ENCODE results near the gene TMEM236. TPM values are rescaled to one million over a fixed set of nuclear protein-coding genes. Genes with fewer than 3 reads are reported as not detected.

TMEM236 gene
- total and polyA plus RNA-seq, 2 donors (not counting 3 experiments of a cell fraction or from before 2014, with no cell fraction given) = 0.24 to 0.29 TPM

- H2AFZ ChIP-seq (ENCODE audit: low read depth, low read length) = peak overlapping the region; percentile 3
- no peaks in the 10 kb centered on the region for H3K27me3 ChIP-seq (ENCODE audit: control insufficient read depth in 2 of 2, insufficient read depth in 2 of 2, low read length in 2 of 2)
- H3K27ac ChIP-seq (ENCODE audit: insufficient read depth, low read depth, low read length) = peak overlapping the region; percentile 35
- peak overlapping the region; percentile 65 for H3K4me2 ChIP-seq (ENCODE audit: insufficient read depth, low read length)
- TF ChIP-seq FOS (IDR thresholded peaks at IDR 0.05; ENCODE audit: borderline replicate concordance, insufficient read depth, low read length) (peak; percentile 44), MYC (IDR thresholded peaks at IDR 0.05; ENCODE audit: low read depth, low read length) (no peak), POLR2AphosphoS5 (IDR thresholded peaks at IDR 0.05; ENCODE audit: insufficient read depth, low read depth, low read length) (peak; percentile 83), EZH2 (IDR thresholded peaks at IDR 0.05; ENCODE audit: borderline replicate concordance, low read depth, low read length, severe bottlenecking) (no peak), JUN (IDR thresholded peaks at IDR 0.05; ENCODE audit: borderline replicate concordance, insufficient read depth, insufficient read length, low read depth) (peak; percentile 76), GATA2 (IDR thresholded peaks at IDR 0.05; ENCODE audit: insufficient read depth, insufficient read length, low read depth, low read length) (peak; percentile 75), MAX (IDR thresholded peaks at IDR 0.05; ENCODE audit: insufficient read depth, insufficient read length) (no peak), POLR2A (IDR thresholded peaks at IDR 0.05; ENCODE audit: low read depth, low read length) (peak; percentile 76), CTCF (IDR thresholded peaks at IDR 0.05; ENCODE audit: extremely low read depth in 1 of 2, insufficient read depth in 1 of 2, low read depth in 1 of 2, low read length in 2 of 2) (no peak)
- peaks cover 31% of the 10 kb centered on the region for H3K4me1 ChIP-seq (ENCODE audit: control insufficient read depth, extremely low read depth, insufficient read depth, low read length)
- peak; percentile 99 for FAIRE-seq
- H3K9me3 ChIP-seq (replicated peaks; ENCODE audit: control insufficient read depth, insufficient read depth, low read length) = no peaks in the 10 kb centered on the region
- no peak overlapping the region for H3K9ac ChIP-seq (replicated peaks; ENCODE audit: extremely low read depth, insufficient read depth, low read length)
- no peak overlapping the region for H3K4me3 ChIP-seq (replicated peaks in 1 of 3; ENCODE audit: insufficient read depth in 1 of 3, low read depth in 1 of 3, low read length in 3 of 3)
- intact Hi-C loops (cut with micrococcal nuclease) = loop anchor here (1.0 to 2.0 kb wide), 4 partner anchors 14 to 54 kb away; no protein-coding TSS in a partner anchor
- H3K79me2 ChIP-seq (ENCODE audit: control insufficient read depth, insufficient read depth, low read length) = no peaks in the 10 kb centered on the region
- ChIA-PET POLR2A (interaction anchor here (0.5 kb wide), 1 partner anchor 117 kb away, joined by 7 read pairs; no protein-coding TSS in a partner anchor), CTCF (interaction anchor here (0.5 to 1.3 kb wide), 4 partner anchors 39 to 172 kb away, joined by 3 to 8 read pairs (median 3); no protein-coding TSS in a partner anchor)
- no peaks in the 10 kb centered on the region for H3K36me3 ChIP-seq (ENCODE audit: control insufficient read depth in 2 of 2, extremely low read depth in 1 of 2, insufficient read depth in 2 of 2, low read length in 2 of 2)
- dilution Hi-C loops (cut with MboI; ENCODE audit: extremely low pct_ligation_motif_present, low sequenced_read_pairs) = no loop called here
- H3K9me1 ChIP-seq (replicated peaks; ENCODE audit: control insufficient read depth, extremely low read depth, insufficient read depth, low read length) = no peaks in the 10 kb centered on the region
- BruUV-seq (replicated peaks) = no TSS peak
- DNase-seq (ENCODE audit: low read depth, low spot score) = peak; percentile 94
- no peaks in the 10 kb centered on the region for H4K20me1 ChIP-seq (replicated peaks; ENCODE audit: control insufficient read depth, extremely low read depth, insufficient read depth, low read length)
Observed at GRCh38 chr10:17782921-17783665, 31.1 kb downstream of the TMEM236 start.
